ENCODE measurements around the gene DHRS2. TPM values are rescaled to one million over a fixed set of nuclear protein-coding genes. Genes with fewer than 3 reads are reported as not detected.

The DHRS2 gene
- total RNA-seq, 1 donor from 2014 or later: 0.41 TPM

DNA sequence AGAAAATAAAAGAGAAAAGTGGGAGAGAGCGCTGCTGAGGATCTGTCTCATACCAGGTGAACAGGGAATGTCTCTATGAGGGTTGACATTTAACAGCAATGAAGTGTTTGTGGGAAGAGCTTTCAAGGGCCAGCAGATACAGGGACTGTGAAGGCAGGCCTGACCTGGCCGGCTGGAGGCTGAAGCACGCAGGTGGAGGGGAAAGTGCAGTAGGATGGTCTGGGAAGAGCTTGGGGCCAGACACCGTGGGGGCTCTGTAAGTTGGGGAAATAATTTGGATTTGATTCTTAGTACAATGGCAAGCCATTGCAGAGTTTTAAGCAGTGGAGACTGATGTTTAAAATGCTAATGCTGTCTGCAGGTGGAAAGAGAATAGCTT lies 23.8 kb upstream of the DHRS2 start:
- no peak for FAIRE-seq
- no peak for DNase-seq (ENCODE audit: low spot score in 2 of 2)

DNA sequence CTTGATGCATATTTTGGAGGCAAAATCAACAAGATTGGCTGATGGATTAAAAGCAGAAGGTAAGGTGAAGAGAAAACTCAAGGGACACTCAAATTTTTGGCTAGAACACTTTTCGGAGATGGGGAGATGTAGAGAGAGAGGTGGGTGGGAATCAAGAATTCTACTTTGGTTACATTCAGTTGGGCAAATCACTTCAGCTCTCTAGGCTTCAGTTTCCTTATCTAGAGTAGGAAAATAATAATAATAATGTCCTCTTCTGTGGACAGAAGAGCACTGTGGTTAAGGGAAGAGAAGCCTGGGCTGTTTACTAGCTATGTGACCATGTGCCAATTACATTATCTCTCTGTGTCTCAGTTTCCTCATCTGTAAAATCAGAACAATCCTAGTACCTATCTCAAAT lies 23.4 kb upstream of the DHRS2 start:
- FAIRE-seq: no peak
- no peak for DNase-seq (ENCODE audit: low spot score in 2 of 2)

GRCh38 chr14:23613242-23614070 lies 22.7 kb upstream of the DHRS2 start:
- FAIRE-seq (no peak), DNase-seq (ENCODE audit: low spot score in 2 of 2) (no peak)

- DNase-seq (ENCODE audit: low spot score in 2 of 2) (no peak), FAIRE-seq (no peak)
Observed at GRCh38 chr14:23614395-23614828, 21.8 kb upstream of the DHRS2 start.

DNA sequence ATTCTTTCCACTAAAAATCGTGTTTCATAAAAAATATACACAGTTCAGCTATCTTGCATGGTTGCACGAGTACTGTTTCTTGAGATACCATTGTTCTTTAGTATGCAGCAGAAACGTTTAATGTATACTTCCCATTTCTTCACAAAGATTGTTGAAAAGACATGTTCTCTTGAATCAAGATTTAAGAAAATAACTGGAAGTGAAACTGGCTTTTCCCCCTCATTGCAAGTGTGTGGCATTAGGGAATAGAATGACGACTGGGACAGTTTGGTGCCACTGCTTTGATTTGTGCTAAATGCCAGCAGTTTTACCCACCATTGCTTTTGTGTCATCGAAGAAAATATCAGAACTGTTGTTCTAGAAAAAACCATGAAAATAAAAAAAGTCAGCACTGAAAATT lies 20.3 kb upstream of the DHRS2 start:
- DNase-seq (ENCODE audit: low spot score in 2 of 2): no peak

DNA sequence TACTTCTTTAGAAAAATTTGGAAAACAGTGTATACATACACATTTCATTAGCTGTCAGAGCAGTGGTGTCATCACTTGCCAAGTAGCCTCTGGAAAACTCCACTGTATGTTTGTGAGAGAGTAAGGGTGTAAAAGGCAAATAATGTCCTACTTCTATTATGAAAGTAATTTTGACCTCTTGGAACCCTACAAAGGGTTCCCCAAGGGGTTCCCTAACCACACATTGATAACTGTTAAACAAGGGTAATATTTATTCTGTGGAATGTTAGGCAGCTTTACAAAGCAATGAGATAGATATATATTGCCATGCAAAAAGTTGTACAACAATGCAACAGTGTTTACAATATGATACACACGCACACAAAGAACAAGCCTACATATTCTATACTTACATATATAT lies 18.6 kb upstream of the DHRS2 start:
- FAIRE-seq (no peak), DNase-seq (ENCODE audit: low spot score in 2 of 2) (no peak)

More for the DNA sequence above, 20.3 kb upstream of the DHRS2 start:
- FAIRE-seq: no peak

GRCh38 chr14:23618415-23618988 lies 17.7 kb upstream of the DHRS2 start:
- DNase-seq (ENCODE audit: low spot score in 2 of 2): no peak
- FAIRE-seq: no peak

DNA sequence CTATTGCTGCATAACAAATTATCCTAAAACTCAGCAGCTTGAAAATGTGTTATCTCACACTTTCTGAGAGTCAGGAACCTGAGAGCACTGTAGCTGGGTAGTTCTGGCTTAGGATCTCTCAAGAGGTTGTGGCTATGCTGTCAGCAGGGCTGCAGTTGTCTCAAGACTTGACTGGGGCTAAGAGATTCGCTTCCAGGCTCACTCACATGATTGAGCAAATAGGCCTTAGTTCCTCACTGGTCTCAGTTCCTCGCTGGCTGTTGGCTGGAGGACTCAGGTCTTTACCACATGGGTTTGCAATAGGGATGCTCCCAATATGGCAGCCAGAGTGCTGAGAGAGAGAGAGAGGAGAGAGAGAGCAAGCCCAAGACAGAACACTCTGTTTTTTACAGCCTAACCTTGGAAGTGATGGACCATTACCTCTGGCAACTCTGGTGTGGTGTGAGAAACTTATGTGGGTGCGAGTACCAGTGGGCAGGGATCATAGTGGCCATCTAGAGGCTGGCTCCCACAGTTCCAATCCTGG lies 15.9 kb upstream of the DHRS2 start:
- FAIRE-seq (no peak), DNase-seq (ENCODE audit: low spot score in 2 of 2) (no peak)

- DNase-seq (ENCODE audit: low spot score in 2 of 2) (no peak), FAIRE-seq (no peak)
Observed at GRCh38 chr14:23621204-23621931, 14.8 kb upstream of the DHRS2 start.

DNA sequence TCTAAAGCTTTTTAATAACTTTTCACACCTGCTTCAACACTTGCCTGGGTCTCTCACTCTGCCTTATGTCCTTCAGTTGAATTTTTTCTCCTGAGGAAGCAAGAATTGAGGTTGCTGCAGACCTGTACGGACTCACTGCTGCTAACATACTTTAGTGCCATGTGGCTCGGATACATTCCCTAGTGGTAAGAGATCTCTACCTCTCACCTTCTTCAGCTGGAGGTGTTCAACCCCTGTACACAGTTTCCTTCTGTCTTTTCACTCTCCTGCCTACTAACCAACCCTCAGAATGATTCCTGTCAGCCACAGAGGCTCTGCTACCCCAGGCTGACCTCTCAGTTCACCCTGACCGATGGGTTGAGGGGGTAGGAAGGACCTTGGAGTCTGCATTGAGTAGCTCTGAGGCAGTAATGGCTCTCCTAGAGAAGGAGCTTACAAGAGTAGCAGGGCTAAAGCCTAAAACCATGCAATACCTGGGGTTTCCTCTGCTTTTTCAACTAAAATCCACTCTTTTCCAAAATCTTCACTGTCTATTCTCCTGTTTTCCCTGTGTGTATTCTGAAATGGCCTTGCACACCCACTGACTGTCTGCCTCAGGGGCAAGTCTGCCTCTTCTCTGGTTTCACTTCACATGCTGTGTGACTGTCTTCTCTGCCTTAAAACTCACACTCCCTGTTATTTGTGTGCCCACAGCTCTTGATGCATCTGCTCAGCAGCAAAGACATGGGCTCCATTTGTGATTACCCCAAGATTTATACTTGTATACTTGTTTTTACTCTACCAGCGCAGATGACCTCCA lies 14.0 kb upstream of the DHRS2 start:
- no peak for DNase-seq (ENCODE audit: low spot score in 2 of 2)
- FAIRE-seq: no peak

DNA sequence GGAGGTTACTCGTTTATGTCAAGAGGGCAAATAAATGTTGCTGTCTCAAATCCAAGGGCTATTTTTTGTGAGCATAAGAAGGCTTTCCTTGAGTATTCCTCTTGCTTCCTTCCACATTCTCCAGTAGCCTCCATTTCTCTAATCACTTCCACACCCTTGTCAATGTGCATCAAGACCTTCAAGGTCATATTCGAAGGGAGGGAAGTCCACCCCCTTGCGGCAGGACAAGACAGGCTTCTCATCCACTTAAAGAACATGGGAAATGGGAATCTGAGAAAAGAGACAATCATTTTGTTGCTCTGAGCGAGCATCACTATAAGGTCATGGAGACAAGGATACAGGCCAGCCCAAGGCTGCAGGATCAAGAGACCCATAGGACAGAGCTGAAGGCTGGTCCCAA lies 13.2 kb upstream of the DHRS2 start:
- FAIRE-seq (no peak), DNase-seq (ENCODE audit: low spot score in 2 of 2) (no peak)

GRCh38 chr14:23623962-23624361 lies 12.2 kb upstream of the DHRS2 start:
- FAIRE-seq: no peak
- no peak for DNase-seq (ENCODE audit: low spot score in 2 of 2)

DNA sequence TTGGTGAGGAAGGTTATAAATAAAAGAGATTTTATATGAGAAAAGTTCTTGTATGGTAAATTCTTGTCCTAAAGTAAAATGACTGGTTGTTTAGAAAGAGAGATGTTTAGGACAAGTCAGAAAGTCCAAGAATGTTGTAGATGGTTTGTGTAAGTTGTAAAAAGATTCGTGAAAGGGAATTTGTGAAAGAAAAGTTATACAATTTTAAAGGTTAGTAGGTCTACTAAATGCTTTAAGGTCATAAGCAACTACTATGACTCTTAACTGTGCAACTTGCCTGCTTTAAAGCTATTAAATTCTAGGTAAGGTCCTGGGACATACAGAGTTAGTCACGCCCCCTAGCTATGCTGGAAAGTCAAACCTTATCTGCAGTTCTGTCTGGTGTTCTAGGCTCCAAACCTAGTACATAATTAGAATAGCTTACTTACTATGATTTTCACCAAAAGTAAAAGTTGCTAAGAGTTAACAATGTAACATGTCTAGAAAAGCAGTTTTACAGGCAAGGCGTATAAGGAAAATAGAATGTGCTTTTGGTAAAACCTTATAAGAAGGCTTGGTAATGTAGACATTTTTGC lies 11.2 kb upstream of the DHRS2 start:
- DNase-seq (ENCODE audit: low spot score in 2 of 2): no peak

DNA sequence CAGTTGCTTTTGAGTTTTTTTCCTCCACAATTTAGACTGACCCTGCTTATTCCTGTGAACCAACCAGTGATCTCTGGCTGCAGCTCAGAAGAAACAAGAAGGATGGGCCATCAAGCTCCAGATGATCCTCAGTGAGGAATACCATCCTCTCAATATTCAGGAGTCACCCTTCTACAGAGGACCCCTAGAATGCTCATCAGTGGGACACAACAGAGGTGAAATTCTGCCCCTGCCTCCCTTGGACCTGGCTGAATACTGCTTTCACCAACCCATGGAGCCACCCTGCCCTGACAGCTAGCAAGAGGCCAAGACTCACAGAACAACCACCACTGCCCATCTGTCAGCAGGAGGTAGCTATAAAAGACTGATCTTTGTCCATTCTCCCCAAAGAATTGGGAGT lies 9.2 kb upstream of the DHRS2 start:
- DNase-seq (ENCODE audit: low spot score in 2 of 2): no peak
- no peak for FAIRE-seq

More for the DNA sequence above, 11.2 kb upstream of the DHRS2 start:
- FAIRE-seq: no peak

DNA sequence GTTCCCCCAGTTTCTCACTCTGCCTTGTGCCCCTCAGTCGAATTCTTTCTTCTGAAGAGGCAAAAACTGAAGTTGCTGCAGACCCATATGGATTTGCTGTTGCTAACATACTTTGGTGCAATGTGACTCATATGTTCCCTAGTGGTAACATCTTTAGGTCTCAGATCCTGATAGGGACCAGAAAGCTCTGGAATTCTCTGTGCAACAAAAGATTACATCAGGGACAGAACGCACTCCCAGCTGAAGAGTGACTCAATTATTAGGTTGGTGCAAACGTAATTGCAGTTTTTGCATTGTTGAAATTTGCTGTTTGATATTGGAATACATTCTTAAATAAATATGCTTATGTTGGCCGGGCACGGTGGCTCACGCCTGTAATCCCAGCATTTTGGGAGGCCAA lies 8.2 kb upstream of the DHRS2 start:
- FAIRE-seq (no peak), DNase-seq (ENCODE audit: low spot score in 2 of 2) (no peak)

DNA sequence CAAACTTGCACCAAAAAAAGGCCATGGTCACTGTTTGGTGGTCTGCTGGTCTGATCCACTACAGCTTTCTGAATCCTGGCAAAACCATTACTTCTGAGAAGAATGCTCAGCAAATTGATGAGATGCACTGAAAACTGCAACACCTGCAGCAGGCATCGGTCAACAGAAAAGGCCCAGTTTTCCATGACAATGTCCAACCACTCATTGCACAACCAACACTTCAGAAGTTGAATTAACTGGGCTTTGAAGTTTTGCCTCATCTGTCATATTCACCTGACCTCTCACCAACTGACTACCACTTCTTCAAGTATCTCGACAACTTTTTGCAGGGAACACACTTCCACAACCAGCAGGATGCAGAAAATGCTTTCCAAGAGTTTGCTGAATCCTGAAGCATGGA lies 7.0 kb upstream of the DHRS2 start:
- FAIRE-seq: no peak

GRCh38 chr14:23629832-23630396 lies 6.2 kb upstream of the DHRS2 start:
- FAIRE-seq (no peak), DNase-seq (ENCODE audit: low spot score in 2 of 2) (no peak)

More for the DNA sequence above, 7.0 kb upstream of the DHRS2 start:
- DNase-seq (ENCODE audit: low spot score in 2 of 2): no peak

- no peak for DNase-seq (ENCODE audit: low spot score in 2 of 2)
- no peak for FAIRE-seq
Observed at GRCh38 chr14:23630687-23631086, 5.5 kb upstream of the DHRS2 start.

DNA sequence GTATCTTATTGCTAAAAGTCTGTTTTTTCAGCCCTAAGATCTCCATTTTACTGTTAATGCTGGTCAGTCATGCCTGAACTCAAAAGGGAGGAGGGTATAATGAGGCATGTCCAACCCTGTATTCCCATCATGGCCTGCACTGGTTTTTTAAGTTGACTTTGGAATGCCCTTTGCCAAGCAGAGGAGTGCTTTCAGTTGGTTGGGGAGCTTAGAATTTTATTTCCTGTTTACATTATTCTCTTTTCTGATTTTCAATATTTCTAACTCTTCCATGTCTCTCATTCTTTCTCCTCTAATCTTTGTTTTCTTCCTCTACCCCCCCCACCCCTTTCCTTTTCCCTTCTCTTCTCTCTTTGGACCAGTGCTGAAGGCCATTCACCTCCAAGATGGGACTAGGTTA lies 4.9 kb upstream of the DHRS2 start:
- FAIRE-seq: no peak
- no peak for DNase-seq (ENCODE audit: low spot score in 2 of 2)
